GM12878 (cell line): ENCODE measurements around the gene AP4B1. TPM values are rescaled to one million over a fixed set of nuclear protein-coding genes. Genes with fewer than 3 reads are reported as not detected.

ENCODE experiments used
- ATAC-seq: fragments of 200-7000 bp; cut with Tn5 transposase; 3 replicates; pipeline ENCODE4 v1.9.1; 2020; ENCODE audit warnings: mild to moderate bottlenecking, moderate library complexity
- BruUV-seq: library from RNA; stranded (reverse); fragments of 400-500 nt; replicated peaks from 2 replicates; lab custom pipeline; 2021; lab: Mats Ljungman, UMichigan
- CTCF ChIA-PET: fragments of 300-600 bp; sonication (Branson Sonifier 250); formaldehyde crosslinking; extraction: SDS; loops from one replicate; lab custom pipeline; 2021; ENCODE audit warnings: inconsistent platforms; lab: Yijun Ruan, JAX
- POLR2A ChIA-PET: fragments of 350-600 bp; formaldehyde crosslinking; extraction: SDS; loops from one replicate; lab custom pipeline; 2021; ENCODE audit warnings: inconsistent platforms; lab: Charles Lee
- RAD21 ChIA-PET: fragments of 300-600 bp; sonication (Branson Sonifier 250); formaldehyde crosslinking; loops from one replicate; lab custom pipeline; 2023; ENCODE audit warnings: antibody characterized with exemption; ENCODE audit not compliant: unreplicated experiment; lab: Charles Lee
- SMC1A ChIA-PET: fragments of 300-600 bp; sonication (Branson Sonifier 250); formaldehyde crosslinking; loops from one replicate; lab custom pipeline; 2023; ENCODE audit not compliant: unreplicated experiment, uncharacterized antibody; lab: Charles Lee
- DNase-seq: peaks from one replicate; pipeline ENCODE4 v3.0.0-alpha.2; 2011; ENCODE audit warnings: low read depth, low spot score
- FAIRE-seq: peaks from 3 replicates; lab custom pipeline; 2011; peaks lifted over from hg19 to GRCh38; lab: Jason Lieb, UNC
- H2AFZ ChIP-seq: 2 replicates; pipeline ENCODE4 v1.6.0; 2011; ENCODE audit warnings: low read depth, low read length, control low read depth; ENCODE audit not compliant: control insufficient read depth
- H3K27ac ChIP-seq: 2 replicates; pipeline ENCODE4 v1.5.1; 2011; ENCODE audit warnings: control low read depth; ENCODE audit not compliant: control insufficient read depth, insufficient read depth
- H3K27me3 ChIP-seq, 2 experiments: replicated peaks in 1 of 2; 2 replicates each; pipeline versions ENCODE4 v1.6.0 to v1.6.1; 2011; ENCODE audit warnings: low read length in 1 of 2; ENCODE audit not compliant: control insufficient read depth in 2 of 2, insufficient read depth in 2 of 2
- H3K36me3 ChIP-seq, 2 experiments: 2 replicates each; pipeline ENCODE4 v1.5.1; 2011; ENCODE audit warnings: low read length in 1 of 2; ENCODE audit not compliant: control insufficient read depth in 2 of 2, insufficient read depth in 2 of 2
- H3K4me1 ChIP-seq: 2 replicates; pipeline ENCODE4 v1.6.1; 2011; ENCODE audit warnings: mild to moderate bottlenecking, low read length, moderate library complexity, mixed read lengths; ENCODE audit not compliant: control insufficient read depth, insufficient read depth
- H3K4me2 ChIP-seq: 2 replicates; pipeline ENCODE4 v1.6.0; 2011; ENCODE audit warnings: control low read depth; ENCODE audit not compliant: control insufficient read depth, insufficient read depth
- H3K4me3 ChIP-seq: fragments of 200-600 bp; sonication (generic); 2 replicates; pipeline ENCODE4 v1.5.1; 2016
- H3K79me2 ChIP-seq: 2 replicates; pipeline ENCODE4 v1.6.0; 2011; ENCODE audit warnings: low read length; ENCODE audit not compliant: control insufficient read depth, insufficient read depth
- H3K9ac ChIP-seq: 2 replicates; pipeline ENCODE4 v1.8.0; 2011; ENCODE audit warnings: low read length, control low read depth, mixed read lengths; ENCODE audit not compliant: control insufficient read depth, insufficient read depth
- H3K9me3 ChIP-seq: replicated peaks from 3 replicates; pipeline ENCODE4 v1.5.1; 2011; ENCODE audit warnings: mild to moderate bottlenecking, low read length; ENCODE audit not compliant: control insufficient read depth, insufficient read depth
- H4K20me1 ChIP-seq: 2 replicates; pipeline ENCODE4 v1.6.0; 2011; ENCODE audit not compliant: control insufficient read depth, insufficient read depth
- BACH1 ChIP-seq: fragments of 450-650 bp; IDR thresholded peaks from 2 replicates; pipeline ENCODE4 v1.6.1; 2017; ENCODE audit warnings: mild to moderate bottlenecking, borderline replicate concordance
- BMI1 ChIP-seq: fragments of 450-650 bp; IDR thresholded peaks from 2 replicates; pipeline ENCODE4 v1.6.1; 2016; ENCODE audit warnings: mild to moderate bottlenecking, moderate library complexity, borderline replicate concordance
- NR2C2 ChIP-seq: IDR thresholded peaks from 2 replicates; pipeline ENCODE4 v1.6.1; 2011; ENCODE audit warnings: borderline replicate concordance, low read depth; ENCODE audit not compliant: control insufficient read depth, insufficient read length
- NR2F1 ChIP-seq: fragments of 450-650 bp; conservative IDR thresholded peaks from 2 replicates; pipeline ENCODE4 v1.6.1; 2017; ENCODE audit warnings: mild to moderate bottlenecking
- RUNX3 ChIP-seq: IDR thresholded peaks from 2 replicates; pipeline ENCODE4 v1.6.1; 2012; ENCODE audit warnings: low read length, inconsistent platforms
- SIX5 ChIP-seq: IDR thresholded peaks from 2 replicates; pipeline ENCODE4 v1.6.1; 2011; ENCODE audit warnings: mild to moderate bottlenecking, low read depth, low read length, moderate library complexity; ENCODE audit not compliant: severe bottlenecking
- ZNF217 ChIP-seq: fragments of 450-650 bp; IDR thresholded peaks from 2 replicates; pipeline ENCODE4 v1.6.1; 2017; ENCODE audit warnings: antibody characterized with exemption, mild to moderate bottlenecking
- ZSCAN29 ChIP-seq: fragments of 450-650 bp; IDR thresholded peaks from 2 replicates; pipeline ENCODE4 v1.6.1; 2017; ENCODE audit warnings: mild to moderate bottlenecking, moderate library complexity
- WGBS: methylation state at CpG from one replicate; pipeline ENCODE4 v1.1.6; 2016; ENCODE audit warnings: low lambda C conversion rate; ENCODE audit not compliant: insufficient replicate concordance, insufficient coverage; ENCODE audit errors: missing lambda C conversion rate; 5-methylcytosine and 5-hydroxymethylcytosine counted together
- in situ Hi-C: fragments of 300-500 bp; cut with MboI; formaldehyde crosslinking; loops from 9 replicates; pipeline ENCODE4 v1.14.3; 2018; ENCODE audit warnings: mixed read lengths
- intact Hi-C: fragments of 100-400 bp; cut with micrococcal nuclease; formaldehyde crosslinking; loops from one replicate; pipeline ENCODE4 v1.14.2; 2022; ENCODE audit not compliant: unreplicated experiment
- polyA plus RNA-seq, 11 experiments: library from polyadenylated mRNA; depleted of rRNA in 4 of 11; unstranded in 6 of 11; stranded (reverse) in 5 of 11; fragments of >200 nt; fragmentation: Nextera tagmentation in 4 of 11; fragmentation: Illumina TruSeq in 1 of 11; extraction: Ambion mirVana in 4 of 11; extraction: Trizol in 1 of 11; gene quantifications; 1 replicate in 1 of 11; 2 replicates in 10 of 11; pipeline versions ENCODE4 v1.2.1 to v1.2.3, GENCODE V29; 2011 to 2016; ENCODE audit warnings: inconsistent platforms in 2 of 11, missing spikeins in 2 of 11, low read depth in 1 of 11
- total RNA-seq, 4 experiments: library from RNA; depleted of rRNA in 3 of 4; stranded (reverse); fragments of >200 nt in 3 of 4; fragmentation: Illumina TruSeq in 1 of 4; extraction: Trizol in 1 of 4; gene quantifications; 2 replicates each; pipeline versions ENCODE4 v1.2.1 to v1.2.3, GENCODE V29; 2013 to 2021
- TF ChIP-seq, protein P1 (sequence below): fragments of 450-650 bp; conservative IDR thresholded peaks from 2 replicates; pipeline ENCODE4 v1.6.1; 2017; ENCODE audit warnings: mild to moderate bottlenecking, moderate library complexity

The AP4B1 gene
- total and polyA plus RNA-seq, 10 of the 15 experiments (the other 5 are each of a cell fraction or from before 2014, with no cell fraction given) = 27.2 to 61.0 (median 33.0) TPM

DNA sequence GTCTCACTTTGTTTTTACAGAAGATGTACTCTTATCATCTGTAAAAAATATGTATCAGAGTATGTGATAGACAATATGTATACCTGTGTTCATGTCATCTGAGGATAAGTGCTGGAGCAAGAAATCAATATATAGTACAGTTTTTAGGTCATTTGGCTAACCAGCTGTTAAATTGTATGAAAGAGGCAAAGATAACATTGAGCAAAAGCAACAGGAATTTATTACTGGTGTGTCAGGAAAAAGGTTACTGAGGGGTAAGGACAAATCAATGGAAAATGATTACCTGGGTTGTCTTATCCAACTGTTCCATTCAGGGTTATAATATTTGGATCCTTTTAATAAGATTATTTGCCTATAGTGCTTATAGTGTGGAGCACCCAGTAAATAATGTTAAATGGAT, 29.4 kb upstream of the AP4B1 start (continued):
- TF ChIP-seq BACH1 (no peak), BMI1 (no peak), SIX5 (no peak), ZSCAN29 (no peak), ZNF217 (no peak), NR2C2 (no peak), NR2F1 (no peak)

DNA sequence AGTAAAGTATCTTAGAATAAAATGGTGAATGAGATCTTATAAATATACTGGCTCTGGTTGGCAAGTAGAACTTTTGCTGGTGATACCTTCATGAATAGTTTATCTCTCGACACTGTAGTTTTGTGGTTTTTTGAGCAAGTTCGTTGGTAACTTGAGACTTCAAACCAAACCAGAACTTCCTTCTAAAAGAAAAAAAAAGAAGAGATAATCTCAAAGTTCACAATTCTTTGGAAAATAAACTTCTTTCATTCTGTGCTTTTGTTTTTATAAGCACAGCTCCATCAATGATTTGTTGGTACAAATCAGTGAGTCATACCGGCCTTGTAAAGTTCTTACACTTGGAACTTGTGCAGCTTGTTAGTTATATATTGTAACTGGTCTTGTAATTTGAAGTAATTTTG, 26.9 kb upstream of the AP4B1 start:
- no peaks in the 10 kb centered on the region for H3K27me3 ChIP-seq
- ATAC-seq = no peak
- peak overlapping the region; percentile 37; the same call in 1 of the 2 replicates for H3K9ac ChIP-seq
- no peaks in the 10 kb centered on the region; the same call in 2 of the 3 replicates for H3K9me3 ChIP-seq
- POLR2A ChIA-PET = interaction anchor here (1.0 to 5.4 kb wide), 15 partner anchors 8 to 173 kb away, joined by 3 to 65 read pairs (median 5); partner anchors contain the start of genes AP4B1, DCLRE1B and RSBN1
- no peaks in the 10 kb centered on the region for H4K20me1 ChIP-seq
- H3K4me3 ChIP-seq = peak overlapping the region; percentile 78
- H3K4me2 ChIP-seq = peak overlapping the region; percentile 64
- in situ Hi-C loops = no loop called here
- H3K36me3 ChIP-seq = no peaks in the 10 kb centered on the region
- SMC1A ChIA-PET = interaction anchor here (0.7 to 11.9 kb wide), 22 partner anchors 9 to 146 kb away, joined by 3 to 103 read pairs (median 6); partner anchors contain the start of genes AP4B1, DCLRE1B and OLFML3
- WGBS = 19% methylated on average over 3 of the region's 3 CpGs
- no peak overlapping the region for H2AFZ ChIP-seq
- TF ChIP-seq RUNX3 = peak; percentile 45
- TF ChIP-seq, protein P1, sequence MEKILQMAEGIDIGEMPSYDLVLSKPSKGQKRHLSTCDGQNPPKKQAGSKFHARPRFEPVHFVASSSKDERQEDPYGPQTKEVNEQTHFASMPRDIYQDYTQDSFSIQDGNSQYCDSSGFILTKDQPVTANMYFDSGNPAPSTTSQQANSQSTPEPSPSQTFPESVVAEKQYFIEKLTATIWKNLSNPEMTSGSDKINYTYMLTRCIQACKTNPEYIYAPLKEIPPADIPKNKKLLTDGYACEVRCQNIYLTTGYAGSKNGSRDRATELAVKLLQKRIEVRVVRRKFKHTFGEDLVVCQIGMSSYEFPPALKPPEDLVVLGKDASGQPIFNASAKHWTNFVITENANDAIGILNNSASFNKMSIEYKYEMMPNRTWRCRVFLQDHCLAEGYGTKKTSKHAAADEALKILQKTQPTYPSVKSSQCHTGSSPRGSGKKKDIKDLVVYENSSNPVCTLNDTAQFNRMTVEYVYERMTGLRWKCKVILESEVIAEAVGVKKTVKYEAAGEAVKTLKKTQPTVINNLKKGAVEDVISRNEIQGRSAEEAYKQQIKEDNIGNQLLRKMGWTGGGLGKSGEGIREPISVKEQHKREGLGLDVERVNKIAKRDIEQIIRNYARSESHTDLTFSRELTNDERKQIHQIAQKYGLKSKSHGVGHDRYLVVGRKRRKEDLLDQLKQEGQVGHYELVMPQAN = no peak
- TF ChIP-seq, all 136 proteins: peak for 1
- ChIA-PET CTCF (interaction anchor here (1.4 to 6.1 kb wide), 14 partner anchors 9 to 351 kb away, joined by 4 to 44 read pairs (median 14); partner anchors contain the start of genes AP4B1 and DCLRE1B), RAD21 (interaction anchor here (0.8 to 4.9 kb wide), 14 partner anchors 9 to 120 kb away, joined by 3 to 46 read pairs (median 14); partner anchors contain the start of genes AP4B1, DCLRE1B and RSBN1)
- H3K27ac ChIP-seq = peak overlapping the region; percentile 97; the same call in 1 of the 2 replicates
- no peak for FAIRE-seq
- intact Hi-C loops = loop anchor here (5.0 kb wide), 1 partner anchor 94 kb away; no protein-coding TSS in a partner anchor
- DNase-seq = no peak
- no TSS peak for BruUV-seq
- peaks cover 4% of the 10 kb centered on the region for H3K4me1 ChIP-seq
- peaks cover 70% of the 10 kb centered on the region for H3K79me2 ChIP-seq
